ENCODE data around the gene REN. TPM values are rescaled to one million over a fixed set of nuclear protein-coding genes. Genes with fewer than 3 reads are reported as not detected.

REN gene
- polyA plus RNA-seq (ENCODE audit: insufficient read length), result not detected

DNA sequence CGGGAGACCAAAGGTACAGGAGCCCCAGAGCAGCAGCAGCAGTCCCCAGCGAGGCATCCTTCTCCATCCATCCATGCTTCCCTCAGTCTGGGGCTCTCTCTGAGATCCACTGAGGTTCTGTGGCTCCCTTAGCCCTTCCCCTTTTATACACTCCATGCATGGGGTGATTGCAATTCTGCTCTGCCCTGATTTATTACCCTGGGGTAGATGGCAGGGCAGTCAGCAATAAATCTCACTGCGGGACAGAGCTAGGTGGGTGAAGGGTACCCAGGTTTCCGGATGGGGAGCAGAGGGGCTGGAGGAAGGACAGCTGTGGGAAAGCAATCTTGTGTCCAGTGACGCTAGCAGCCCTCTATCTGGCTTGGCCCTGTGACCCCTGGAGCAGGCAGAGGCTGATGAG is at the start of gene REN:
Gene REN, minus strand, starts transcription at position 119 of the 400 bp plus-strand sequence. Its CDS starts 44 bp downstream, at position 75.
- no peak for DNase-seq (ENCODE audit: low read depth)

DNA sequence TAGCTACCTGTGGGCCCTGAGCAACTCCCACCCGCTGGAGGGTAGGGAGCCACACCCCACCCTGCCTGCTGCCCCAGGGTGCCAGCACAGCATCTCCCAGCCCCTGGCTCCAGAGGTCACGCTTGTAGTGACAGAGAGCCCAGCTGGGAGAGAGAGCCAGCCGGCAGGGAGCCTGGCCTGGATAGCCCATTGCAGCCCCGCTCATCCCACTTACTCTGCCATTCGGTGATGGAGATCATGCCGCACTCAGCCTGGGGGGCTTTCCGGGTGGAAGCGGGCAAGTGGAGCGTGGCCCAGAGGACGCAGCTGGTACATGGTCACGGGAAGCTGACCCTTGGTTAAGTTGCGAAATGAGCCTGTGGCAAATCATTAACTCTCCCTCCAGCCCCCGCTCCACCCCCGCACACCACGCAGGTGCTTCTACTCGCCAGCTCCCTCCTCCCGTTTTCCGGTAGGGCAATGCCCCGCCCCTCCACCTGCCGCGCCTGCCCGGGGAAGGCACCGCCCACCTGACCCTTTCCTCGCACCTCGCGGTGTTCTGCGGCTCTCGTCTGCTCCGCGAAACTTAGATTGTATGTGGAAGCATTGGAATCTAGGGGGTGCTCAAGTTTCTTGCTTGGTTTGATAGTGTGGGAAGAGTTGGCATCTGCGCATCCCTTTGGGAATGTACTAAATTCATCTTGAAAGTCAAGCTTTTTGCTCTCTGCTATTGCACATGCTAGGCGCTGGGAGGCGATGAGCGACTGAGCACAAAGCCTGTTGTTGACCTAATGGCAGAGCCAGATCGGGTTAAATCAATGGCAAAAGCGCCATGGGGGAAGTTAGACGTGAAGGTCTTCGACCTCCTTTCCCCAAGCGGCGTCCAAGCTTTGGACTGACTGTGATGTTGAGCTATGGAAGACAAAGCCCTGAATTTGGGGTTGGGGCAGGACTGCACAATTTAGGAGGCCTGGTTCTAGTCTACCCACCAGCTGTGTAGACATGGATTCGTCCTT is 47.8 kb upstream of the REN start, which contains the start of gene GOLT1A:
Gene GOLT1A, minus strand, starts transcription at position 321 of the 995 bp plus-strand sequence. Its CDS starts 82 bp downstream, at position 239.
- peak; percentile 26 for DNase-seq (ENCODE audit: low read depth)

DNA sequence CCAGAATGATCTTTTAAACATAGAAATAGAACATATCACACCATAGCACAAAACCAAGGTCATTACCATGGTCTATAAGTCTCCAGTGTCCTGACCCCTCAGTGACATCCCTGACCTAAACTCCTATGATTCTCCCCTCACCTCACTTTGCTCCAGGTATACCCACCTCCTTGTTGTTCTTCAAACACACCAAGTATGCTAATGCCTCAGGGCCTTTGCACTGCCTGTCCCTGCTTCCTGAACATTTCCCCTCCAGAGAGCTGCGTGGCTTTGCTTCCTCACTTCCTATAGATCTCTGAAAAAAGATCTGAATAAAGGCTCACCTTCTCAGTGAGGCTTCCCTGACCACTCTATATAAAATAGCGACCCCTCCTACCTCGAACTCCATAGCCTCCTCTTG is 46.6 kb upstream of the REN start:
- DNase-seq (ENCODE audit: low read depth), result no peak

DNA sequence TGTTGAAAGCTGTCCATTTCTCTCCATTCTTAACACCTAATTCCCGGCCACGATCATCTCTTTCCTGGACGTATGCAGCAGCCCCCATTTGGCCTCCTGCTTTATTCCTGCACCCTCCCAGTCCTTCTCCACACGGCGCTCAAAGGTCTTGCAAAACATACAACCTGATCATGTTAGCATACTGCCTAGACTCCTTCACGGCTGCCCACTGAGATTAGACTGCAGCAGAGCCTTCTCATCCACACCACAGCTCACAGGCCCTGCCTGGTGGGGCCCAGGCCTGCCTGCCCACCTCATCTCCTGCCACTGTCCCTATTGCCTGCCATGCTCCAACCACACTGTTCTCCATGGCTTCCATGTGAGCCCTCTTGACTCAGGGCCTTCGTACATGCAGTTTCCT is 44.9 kb upstream of the REN start:
- no peak for DNase-seq (ENCODE audit: low read depth)

DNA sequence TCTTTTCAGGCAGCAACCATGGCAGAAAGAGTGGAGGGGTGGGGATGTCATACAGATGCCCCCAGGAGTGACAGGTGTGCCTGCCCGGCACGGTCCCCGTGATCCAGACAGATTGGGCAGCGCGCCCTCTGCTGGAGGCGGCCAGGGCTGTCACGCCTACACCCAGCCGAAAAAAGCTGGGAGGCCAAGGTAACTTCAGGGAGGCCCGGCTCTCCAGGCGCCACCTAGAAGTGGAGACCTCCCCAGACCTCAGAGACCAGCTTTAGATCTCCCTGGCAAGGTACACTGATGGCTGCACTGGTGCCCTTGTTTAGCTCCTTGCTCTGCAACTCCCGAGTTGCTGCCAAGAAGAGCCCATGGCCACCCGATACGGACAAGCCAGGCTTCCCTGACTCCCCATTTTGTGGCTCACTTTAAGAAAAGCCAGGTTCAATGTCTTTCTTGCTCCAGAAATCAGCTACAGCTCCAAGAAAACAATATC is 41.0 kb upstream of the REN start:
- no peak for DNase-seq (ENCODE audit: low read depth)

DNA sequence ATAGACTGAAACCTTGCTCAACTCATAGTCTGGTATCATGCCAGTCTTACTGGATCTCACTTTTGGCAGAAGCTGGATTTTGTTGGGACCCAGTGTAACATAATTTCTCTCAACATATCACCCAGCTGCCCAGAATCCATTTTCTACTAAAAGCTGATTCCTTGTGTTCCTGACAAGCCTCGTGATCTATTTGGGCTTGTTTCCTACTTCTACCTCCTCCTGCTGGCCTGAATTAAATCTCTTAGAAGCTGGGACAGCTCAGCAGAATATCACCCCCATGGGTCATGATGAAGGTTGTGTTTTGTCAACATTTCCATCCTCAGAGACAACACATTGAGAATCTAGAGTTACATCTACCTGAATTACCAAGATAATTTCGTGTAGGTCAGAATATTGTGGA is 40.0 kb upstream of the REN start:
- DNase-seq (ENCODE audit: low read depth), result no peak

DNA sequence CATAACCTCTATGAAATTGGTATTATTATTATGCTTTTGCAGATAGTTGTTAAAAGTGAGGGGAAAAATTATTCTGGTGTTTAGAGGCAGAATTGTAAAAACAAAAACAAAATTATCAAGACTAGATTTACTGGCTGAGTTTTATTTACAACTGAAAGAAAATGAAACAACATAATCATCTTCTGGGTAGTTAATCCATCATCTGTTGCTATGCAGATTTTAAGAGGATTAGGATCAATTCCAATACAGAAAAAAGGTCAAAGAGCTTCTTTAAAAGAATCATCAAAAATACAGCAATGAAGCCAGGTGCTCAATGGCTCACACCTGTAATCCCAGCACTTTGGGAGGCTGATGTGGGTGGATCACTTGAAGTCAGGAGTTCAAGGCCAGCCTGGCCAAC is 39.3 kb upstream of the REN start:
- DNase-seq (ENCODE audit: low read depth), result no peak

DNA sequence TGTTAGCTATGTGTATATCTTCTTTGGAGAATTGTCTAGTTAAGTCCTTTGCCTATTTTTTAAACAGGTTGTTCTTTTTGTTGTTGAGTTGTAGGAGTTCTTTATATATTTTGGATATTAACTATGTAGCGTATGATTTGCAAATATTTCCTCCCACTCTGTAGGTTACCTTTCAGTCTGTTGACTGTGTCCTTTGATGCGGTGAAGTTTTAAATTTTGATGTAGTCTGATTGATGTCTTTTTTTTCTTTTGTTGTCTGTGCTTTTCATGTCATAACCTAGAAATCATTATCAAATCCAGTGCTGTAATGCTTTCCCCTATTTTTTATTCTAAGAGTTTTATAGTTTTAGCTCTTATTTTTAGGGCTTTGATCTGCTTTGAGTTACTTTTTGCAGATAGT is 38.8 kb upstream of the REN start:
- no peak for DNase-seq (ENCODE audit: low read depth)

DNA sequence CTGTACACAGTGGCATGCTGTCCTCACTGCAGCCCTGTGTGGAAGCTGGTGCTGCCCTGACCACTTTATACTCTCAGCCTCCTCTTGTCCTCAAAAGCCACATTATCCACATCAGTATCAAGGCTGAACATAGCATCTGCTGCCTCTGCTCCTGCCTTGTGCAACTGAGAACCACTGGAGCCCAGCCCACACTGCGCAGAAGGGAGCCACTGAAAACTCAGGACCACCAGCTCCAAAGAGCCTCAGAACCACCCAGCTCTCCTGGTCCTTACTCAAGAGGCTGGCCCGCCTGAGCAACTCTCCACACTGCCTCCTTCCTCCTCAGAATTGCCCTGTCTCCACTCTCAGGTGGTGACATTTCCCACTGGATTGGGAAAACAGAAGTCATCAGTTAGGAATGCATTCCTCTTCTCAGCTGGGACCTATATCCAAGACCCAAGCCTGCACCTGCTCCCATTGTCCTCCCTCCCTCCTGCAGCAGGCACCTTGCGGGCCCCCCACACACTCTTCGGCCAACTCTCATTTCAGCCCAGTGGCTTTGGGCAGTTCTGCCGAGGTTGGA is 37.1 kb upstream of the REN start:
- DNase-seq (ENCODE audit: low read depth), result no peak

DNA sequence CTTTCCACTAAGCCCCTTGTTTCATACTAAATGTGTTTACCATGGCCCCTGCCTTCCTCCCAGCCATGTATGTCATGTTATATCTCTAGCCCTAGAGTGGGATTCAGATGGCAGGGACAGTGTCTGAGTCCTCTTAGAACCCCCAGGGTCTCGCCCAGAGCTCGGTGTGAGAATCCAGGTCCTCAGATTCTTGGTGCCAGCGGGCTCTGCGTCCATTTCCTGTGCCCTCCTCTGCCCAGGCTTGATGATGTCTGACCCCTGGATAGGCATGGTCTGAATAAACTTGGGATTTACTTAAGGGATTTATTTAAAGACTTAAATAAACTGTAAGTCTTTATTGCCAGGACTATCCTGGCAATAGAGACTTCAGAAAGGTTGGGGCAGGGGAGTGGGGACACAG is 36.3 kb upstream of the REN start:
- no peak for DNase-seq (ENCODE audit: low read depth)

DNA sequence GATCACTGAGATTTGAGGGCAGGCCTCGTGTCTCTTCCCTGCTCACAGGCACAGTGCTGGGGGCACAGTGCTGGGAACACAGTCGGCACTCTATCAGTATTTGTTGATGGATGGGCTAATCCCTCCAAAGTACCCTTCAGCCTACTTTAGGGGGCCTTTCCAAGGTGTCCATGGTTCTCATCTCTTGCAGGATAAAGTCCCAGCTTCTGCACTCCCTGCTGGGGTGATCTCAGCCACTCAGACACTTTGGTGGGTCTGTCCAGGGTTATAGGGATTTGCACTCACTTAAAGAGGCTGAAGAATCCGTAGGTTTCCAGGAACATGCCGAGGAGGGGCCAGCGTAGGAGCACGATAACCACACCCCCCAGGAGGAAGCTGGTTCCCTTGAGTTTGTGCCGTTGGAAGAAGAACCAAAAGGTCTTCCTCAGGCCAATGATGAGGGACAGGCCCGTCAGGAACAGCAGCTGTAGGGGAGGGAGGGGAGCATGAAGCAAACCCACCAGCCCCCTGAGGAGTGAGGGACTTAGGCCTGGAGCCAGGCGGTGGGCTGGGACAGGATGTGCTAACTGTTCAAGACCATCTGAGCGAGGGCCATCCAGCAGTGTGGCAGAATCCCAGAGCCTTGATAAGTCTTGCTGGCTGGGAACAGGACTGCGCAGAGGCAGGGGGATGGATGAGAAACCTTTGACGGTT is 35.4 kb upstream of the REN start:
- DNase-seq (ENCODE audit: low read depth), result no peak

DNA sequence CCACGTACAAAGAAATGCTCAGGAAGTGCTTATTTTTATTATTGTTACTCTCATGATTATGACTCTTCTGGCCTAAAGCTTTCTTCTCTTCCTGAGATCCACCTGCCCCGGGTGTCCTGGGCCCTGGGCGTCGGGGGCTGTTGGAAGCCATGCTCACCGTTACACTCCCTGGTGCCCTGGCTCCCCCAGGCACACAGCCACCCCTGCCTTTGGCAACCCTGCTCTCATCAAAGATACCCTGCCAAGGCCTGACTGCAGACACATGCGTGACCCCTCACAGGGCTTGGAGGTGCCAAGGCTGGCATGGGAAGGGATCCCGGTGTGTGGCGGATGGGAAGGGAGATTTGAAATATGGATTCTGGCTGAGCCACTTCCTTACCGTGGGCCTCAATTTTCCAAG is 33.4 kb upstream of the REN start:
- DNase-seq (ENCODE audit: low read depth), result no peak

DNA sequence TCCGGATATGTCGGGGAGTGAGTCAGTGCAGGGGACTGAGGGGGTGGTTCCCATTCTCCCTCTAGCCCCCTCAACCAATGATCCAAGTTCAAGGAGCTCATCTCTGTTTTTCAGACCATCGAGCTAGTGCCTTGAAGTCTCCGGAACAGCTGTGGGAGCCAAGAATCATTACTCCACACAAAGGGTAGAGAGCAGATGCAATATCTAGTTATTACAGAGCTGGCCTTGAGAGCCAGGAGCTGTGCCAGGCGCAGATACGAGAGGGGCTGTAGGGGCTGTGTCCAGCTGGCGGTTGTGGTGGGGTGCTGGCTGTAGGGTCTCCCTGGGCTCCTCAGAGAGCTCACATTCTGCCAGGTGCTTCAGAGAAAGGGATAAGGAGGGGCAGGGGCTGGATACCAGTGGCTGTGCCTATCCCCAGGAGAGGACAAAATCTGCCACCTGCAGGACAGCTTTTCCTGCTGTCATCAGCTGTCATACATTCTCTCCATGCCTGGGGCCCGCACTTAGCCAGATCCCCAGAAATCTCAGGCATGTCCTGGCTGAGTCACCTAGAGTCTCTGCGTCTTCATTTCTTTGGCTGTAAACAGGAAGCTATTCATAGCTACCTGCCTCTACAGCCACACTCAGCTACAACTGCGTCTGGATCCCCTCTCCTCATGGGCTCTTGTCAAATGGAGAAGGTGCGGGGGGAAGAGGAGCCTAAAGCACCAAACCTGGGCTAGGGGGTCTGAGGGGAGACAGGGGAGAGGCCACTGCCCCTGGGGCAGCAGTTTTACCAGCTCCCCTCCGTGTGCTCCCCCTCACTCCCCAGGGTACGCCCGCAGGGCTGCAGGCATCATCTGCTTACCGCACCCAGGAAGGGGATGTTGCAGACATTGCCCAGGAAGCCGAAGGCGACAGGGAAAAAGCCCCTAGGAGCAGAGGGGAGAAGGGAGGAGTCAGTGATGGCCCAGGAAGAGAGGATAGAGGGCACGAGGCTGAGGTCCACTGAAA is 32.5 kb upstream of the REN start:
- no peak for DNase-seq (ENCODE audit: low read depth)

DNA sequence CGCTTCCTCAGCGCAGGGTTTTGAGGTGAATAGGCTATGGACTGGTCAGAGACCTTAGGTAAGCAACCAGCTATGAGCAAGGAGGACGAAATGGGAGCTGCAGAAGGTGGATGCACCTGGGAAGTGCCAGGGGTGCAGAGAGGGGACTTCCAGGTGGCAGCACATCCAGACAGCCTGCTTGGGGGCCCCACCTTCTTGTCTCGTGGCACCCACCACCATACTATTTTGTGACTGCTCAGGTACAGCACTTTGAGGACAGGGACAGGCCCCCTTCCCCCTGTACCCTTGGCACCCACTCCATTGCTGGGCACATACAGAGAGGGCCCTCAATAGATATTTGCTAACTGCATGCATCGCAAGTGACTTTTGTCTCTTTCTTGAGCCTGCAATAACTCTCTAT is 30.9 kb upstream of the REN start:
- no peak for DNase-seq (ENCODE audit: low read depth)

DNA sequence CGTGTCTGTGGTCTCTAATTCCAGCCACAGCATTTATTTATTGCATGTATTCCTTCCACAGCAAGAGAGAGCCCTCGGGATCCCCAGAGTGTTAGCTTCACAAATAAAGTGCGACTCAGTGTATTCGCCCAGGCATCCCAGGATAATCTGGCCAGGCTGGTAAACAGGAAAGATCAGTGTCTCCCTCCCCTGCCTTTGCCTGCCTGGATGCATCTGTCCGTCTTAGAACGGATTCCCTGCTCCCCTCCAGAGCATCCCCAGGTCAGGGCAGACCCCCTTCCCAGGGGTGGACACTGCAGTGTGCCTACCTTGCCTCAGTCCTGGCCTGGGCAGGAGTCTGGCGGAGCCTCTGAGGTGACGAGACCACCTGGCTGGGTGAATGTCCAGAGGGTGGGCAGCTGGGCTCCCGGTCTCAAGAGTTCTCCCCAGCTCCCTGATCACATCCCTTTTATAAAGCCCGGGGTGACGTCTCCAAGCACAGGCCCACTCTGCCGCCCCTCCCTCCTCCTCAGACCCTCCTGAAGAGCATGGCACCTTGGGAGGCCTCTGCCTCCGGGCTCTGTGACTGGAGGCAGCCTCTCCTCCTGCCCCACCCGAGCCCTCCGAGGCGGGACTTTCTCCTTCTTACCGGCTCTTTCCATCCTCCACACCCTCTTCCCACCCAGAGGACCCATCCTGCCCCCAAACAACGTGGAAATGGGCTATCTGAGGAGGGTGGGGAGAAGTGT is 30.1 kb upstream of the REN start, which contains the start of gene KISS1:
Gene KISS1, minus strand, starts transcription at position 424 of the 728 bp plus-strand sequence. CDS start 3,615 bp downstream, outside the sequence.
- no peak for DNase-seq (ENCODE audit: low read depth)

DNA sequence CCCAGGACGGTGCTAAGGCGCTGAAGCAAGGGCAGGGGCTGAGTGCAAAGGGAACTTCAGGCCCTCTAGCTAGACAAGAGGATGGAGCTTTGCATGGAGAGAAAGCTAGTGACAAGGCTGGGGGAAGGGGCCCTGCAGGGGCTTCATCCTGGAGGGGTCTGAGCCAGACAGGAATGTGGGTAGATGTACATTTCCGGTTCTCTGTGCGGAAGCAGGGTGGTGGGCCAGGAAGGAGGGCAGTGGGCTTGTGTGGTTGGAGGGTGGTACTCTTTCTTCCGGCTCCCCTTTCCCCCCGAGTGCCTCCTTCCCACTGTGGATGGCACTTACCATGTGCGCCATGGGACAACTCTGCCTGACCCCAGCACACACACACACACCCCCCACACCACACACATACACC is 28.6 kb upstream of the REN start:
- no peak for DNase-seq (ENCODE audit: low read depth)

DNA sequence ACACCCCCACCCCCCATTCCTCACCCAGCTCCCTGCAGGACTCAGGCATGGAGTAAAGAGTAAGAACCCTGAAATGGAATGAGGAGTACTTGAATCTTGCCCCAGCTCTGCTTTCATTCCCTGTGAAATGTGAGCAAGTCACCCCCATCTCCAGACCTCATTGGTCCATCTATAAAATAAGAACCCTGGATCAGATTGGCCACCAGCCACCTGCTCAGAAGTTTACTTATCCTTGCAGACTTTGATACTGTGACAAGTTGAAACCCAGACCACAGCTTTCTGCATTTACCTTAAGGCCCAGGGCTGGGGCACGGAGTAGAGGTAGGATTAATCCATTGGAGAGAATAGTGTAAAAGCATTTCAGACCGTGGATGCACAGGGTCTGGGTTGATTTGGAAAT is 27.9 kb upstream of the REN start:
- no peak for DNase-seq (ENCODE audit: low read depth)

DNA sequence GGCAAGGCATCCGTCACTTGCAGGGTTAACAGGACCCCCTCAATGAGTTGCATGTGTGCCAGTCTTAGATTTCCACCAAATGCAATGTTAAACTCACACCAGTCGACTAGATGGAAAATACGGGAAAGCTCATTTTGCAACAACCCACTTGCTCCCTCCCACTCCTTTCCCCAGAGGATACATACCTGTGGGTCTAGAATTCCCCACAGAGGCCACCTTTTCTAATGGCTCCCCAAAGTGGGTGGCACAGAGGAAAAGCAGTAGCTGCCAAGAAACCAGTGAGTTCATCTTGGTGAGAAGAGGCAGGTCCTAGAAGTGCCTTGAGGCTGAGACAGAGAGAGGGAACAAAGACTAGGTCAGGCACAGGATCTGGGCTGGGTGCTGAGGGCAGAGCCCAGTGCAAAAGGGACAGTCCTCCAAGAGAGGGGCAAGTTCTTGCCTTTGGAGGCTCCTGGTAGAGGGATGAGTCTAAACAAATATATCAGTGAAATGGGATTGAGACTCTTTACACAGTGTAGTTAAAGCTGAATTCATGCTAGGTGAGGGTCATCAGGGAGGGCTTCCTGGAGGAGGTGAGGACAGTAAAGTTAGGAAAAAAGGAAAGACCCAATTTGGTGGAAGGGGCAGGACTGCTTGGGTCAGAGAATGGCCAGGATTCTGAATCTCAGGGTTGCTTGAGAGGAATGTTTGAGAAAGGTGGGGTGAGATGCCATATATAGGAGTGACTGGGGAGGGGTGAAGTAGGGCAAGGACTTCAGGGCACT is 26.6 kb upstream of the REN start:
- no peak for DNase-seq (ENCODE audit: low read depth)

DNA sequence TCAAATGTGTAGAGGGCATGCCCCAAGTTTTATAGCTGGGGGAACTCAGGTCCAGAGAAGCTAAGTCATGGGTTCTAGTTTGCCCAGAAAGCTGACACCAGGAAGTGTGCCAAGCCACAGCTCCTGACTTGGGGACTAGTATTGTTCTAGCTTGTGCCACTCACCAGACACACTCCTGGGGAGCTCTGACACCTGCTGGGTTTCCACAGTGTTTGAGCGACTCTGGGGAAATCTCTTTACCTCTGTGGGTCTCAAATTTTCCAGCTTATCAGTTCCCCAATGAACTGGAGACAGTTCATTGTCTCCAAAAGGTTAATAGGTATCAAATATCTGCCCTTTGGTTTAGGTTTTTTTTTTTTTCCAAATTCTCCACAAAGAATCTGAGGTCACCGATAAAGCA is 25.9 kb upstream of the REN start:
- no peak for DNase-seq (ENCODE audit: low read depth)

Measured in forelimb muscle (tissue), 1 donor.